ENCODE results near the gene RBFOX1.

DNA sequence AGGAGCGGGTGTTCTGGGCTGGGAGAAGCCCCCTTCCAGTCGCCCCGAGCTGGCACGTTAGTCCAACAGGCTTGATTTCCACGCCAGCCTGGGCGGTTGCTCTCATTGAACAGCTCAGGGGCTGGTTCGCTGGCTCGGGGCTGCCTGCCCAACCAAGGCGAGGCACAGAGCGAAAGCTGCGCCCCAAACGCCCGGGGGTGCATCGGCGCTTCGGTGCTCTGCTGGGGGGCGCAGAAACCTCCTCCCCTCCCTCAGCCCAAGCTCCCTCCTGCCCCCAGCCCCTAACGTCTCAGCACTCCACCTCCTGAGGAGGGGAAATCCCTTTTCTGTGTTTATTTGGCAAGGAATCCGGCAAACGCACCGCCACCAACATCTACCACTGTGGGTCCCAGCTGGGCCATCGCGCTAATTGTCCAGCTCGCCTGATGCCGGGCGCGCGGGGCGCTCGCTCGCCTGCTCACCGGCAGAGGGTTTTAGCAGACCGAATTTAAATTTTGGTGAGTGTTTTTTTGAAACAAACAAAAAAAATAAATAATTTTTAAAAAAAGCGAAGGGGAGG lies 29.5 kb upstream of the RBFOX1 start:
- TF ChIP-seq, protein P1, sequence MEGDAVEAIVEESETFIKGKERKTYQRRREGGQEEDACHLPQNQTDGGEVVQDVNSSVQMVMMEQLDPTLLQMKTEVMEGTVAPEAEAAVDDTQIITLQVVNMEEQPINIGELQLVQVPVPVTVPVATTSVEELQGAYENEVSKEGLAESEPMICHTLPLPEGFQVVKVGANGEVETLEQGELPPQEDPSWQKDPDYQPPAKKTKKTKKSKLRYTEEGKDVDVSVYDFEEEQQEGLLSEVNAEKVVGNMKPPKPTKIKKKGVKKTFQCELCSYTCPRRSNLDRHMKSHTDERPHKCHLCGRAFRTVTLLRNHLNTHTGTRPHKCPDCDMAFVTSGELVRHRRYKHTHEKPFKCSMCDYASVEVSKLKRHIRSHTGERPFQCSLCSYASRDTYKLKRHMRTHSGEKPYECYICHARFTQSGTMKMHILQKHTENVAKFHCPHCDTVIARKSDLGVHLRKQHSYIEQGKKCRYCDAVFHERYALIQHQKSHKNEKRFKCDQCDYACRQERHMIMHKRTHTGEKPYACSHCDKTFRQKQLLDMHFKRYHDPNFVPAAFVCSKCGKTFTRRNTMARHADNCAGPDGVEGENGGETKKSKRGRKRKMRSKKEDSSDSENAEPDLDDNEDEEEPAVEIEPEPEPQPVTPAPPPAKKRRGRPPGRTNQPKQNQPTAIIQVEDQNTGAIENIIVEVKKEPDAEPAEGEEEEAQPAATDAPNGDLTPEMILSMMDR (IDR thresholded peaks at IDR 0.05 in 2 of 3, conservative IDR thresholded peaks at IDR 0.05 in 1 of 3; ENCODE audit: control insufficient read depth in 2 of 3, extremely low read depth in 1 of 3, insufficient read depth in 1 of 3, low read depth in 3 of 3, low read length in 3 of 3), result no peak
- TF ChIP-seq EZH2 (IDR thresholded peaks at IDR 0.05; ENCODE audit: borderline replicate concordance, control insufficient read depth, low read depth, low read length) (no peak), POLR2A (IDR thresholded peaks at IDR 0.05; ENCODE audit: low read depth, low read length) (no peak), JUND (IDR thresholded peaks at IDR 0.05; ENCODE audit: low read depth, low read length) (no peak), NR2C2 (IDR thresholded peaks at IDR 0.05; ENCODE audit: borderline replicate concordance, control insufficient read depth, insufficient read length, low read depth) (no peak), RUNX3 (IDR thresholded peaks at IDR 0.05; ENCODE audit: low read length) (no peak), FOS (IDR thresholded peaks at IDR 0.05; ENCODE audit: borderline replicate concordance, extremely low read depth, insufficient read length) (no peak), CHD2 (IDR thresholded peaks at IDR 0.05; ENCODE audit: borderline replicate concordance, low read depth, low read length) (no peak), NRF1 (conservative IDR thresholded peaks at IDR 0.05; ENCODE audit: low read depth, low read length) (no peak)
- TF ChIP-seq, protein P2, sequence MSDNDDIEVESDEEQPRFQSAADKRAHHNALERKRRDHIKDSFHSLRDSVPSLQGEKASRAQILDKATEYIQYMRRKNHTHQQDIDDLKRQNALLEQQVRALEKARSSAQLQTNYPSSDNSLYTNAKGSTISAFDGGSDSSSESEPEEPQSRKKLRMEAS (IDR thresholded peaks at IDR 0.05; ENCODE audit: low read depth, low read length), result no peak
- TF ChIP-seq, protein P3, sequence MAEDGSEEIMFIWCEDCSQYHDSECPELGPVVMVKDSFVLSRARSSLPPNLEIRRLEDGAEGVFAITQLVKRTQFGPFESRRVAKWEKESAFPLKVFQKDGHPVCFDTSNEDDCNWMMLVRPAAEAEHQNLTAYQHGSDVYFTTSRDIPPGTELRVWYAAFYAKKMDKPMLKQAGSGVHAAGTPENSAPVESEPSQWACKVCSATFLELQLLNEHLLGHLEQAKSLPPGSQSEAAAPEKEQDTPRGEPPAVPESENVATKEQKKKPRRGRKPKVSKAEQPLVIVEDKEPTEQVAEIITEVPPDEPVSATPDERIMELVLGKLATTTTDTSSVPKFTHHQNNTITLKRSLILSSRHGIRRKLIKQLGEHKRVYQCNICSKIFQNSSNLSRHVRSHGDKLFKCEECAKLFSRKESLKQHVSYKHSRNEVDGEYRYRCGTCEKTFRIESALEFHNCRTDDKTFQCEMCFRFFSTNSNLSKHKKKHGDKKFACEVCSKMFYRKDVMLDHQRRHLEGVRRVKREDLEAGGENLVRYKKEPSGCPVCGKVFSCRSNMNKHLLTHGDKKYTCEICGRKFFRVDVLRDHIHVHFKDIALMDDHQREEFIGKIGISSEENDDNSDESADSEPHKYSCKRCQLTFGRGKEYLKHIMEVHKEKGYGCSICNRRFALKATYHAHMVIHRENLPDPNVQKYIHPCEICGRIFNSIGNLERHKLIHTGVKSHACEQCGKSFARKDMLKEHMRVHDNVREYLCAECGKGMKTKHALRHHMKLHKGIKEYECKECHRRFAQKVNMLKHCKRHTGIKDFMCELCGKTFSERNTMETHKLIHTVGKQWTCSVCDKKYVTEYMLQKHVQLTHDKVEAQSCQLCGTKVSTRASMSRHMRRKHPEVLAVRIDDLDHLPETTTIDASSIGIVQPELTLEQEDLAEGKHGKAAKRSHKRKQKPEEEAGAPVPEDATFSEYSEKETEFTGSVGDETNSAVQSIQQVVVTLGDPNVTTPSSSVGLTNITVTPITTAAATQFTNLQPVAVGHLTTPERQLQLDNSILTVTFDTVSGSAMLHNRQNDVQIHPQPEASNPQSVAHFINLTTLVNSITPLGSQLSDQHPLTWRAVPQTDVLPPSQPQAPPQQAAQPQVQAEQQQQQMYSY (CRISPR knock-in tag; IDR thresholded peaks at IDR 0.05), result no peak
- TF ChIP-seq, protein P4, sequence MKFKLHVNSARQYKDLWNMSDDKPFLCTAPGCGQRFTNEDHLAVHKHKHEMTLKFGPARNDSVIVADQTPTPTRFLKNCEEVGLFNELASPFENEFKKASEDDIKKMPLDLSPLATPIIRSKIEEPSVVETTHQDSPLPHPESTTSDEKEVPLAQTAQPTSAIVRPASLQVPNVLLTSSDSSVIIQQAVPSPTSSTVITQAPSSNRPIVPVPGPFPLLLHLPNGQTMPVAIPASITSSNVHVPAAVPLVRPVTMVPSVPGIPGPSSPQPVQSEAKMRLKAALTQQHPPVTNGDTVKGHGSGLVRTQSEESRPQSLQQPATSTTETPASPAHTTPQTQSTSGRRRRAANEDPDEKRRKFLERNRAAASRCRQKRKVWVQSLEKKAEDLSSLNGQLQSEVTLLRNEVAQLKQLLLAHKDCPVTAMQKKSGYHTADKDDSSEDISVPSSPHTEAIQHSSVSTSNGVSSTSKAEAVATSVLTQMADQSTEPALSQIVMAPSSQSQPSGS (IDR thresholded peaks at IDR 0.05; ENCODE audit: low read length), result no peak
- TF ChIP-seq, protein P5, sequence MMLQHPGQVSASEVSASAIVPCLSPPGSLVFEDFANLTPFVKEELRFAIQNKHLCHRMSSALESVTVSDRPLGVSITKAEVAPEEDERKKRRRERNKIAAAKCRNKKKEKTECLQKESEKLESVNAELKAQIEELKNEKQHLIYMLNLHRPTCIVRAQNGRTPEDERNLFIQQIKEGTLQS (IDR thresholded peaks at IDR 0.05; ENCODE audit: borderline replicate concordance, extremely low read depth, low read depth, low read length), result no peak

All from GM12878 (cell line).